ENCODE data around the gene PIK3C2A. TPM values are rescaled to one million over a fixed set of nuclear protein-coding genes. Genes with fewer than 3 reads are reported as not detected.

PIK3C2A gene
- polyA plus RNA-seq, 1 donor (not counting 4 experiments of a cell fraction or from before 2014, with no cell fraction given), result 44.7 TPM

DNA sequence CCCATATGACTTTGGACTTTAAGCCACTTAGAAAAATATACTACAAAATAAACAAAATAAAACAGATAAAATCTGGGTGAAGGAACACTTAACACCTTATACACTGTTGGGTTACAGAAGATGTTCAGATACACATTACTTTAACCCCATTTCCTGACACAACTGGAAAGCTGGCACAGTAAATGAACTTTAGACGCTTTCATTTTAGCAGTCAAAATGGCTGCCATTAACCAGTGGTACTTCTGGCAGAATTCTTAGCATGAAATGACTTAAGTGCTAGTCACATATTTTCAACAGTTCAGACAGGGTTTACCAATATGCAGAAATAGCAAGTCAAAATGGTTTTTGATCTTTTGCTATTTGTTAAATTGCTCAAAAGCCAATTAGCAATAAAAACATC, 37.9 kb downstream of the PIK3C2A start:
- TF ChIP-seq, protein P1, sequence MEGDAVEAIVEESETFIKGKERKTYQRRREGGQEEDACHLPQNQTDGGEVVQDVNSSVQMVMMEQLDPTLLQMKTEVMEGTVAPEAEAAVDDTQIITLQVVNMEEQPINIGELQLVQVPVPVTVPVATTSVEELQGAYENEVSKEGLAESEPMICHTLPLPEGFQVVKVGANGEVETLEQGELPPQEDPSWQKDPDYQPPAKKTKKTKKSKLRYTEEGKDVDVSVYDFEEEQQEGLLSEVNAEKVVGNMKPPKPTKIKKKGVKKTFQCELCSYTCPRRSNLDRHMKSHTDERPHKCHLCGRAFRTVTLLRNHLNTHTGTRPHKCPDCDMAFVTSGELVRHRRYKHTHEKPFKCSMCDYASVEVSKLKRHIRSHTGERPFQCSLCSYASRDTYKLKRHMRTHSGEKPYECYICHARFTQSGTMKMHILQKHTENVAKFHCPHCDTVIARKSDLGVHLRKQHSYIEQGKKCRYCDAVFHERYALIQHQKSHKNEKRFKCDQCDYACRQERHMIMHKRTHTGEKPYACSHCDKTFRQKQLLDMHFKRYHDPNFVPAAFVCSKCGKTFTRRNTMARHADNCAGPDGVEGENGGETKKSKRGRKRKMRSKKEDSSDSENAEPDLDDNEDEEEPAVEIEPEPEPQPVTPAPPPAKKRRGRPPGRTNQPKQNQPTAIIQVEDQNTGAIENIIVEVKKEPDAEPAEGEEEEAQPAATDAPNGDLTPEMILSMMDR (optimal IDR thresholded peaks at IDR 0.05 in 1 of 3, IDR thresholded peaks at IDR 0.05 in 1 of 3, conservative IDR thresholded peaks at IDR 0.05 in 1 of 3; ENCODE audit: extremely low read depth in 1 of 3, insufficient read depth in 2 of 3, low read length in 3 of 3), result no peak
- TF ChIP-seq EZH2 (IDR thresholded peaks at IDR 0.05; ENCODE audit: low read length), result no peak
- DNase-seq (ENCODE audit: low read depth, low spot score) (no peak), FAIRE-seq (no peak)
- Histone ChIP-seq H2AFZ (ENCODE audit: control insufficient read depth, low read length) (no peak overlapping the region), H3K4me1 (ENCODE audit: control insufficient read depth, extremely low read depth, insufficient read depth, low read length) (peaks cover 11% of the 10 kb centered on the region), H3K9me3 (ENCODE audit: control insufficient read depth, low read depth, low read length) (no peaks in the 10 kb centered on the region), H3K9me1 (ENCODE audit: control insufficient read depth, extremely low read depth, insufficient read depth, low read length) (no peaks in the 10 kb centered on the region), H3K27me3 (ENCODE audit: control insufficient read depth, extremely low read depth, insufficient read depth, low read length) (no peaks in the 10 kb centered on the region), H3K36me3 (ENCODE audit: control insufficient read depth in 2 of 2, extremely low read depth in 1 of 2, insufficient read depth in 2 of 2, low read length in 2 of 2) (peaks cover 0 to 6% of the 10 kb centered on the region in 2 experiments), H3K9ac (ENCODE audit: control insufficient read depth, extremely low read depth, insufficient read depth, low read length) (no peak overlapping the region), H3K4me2 (ENCODE audit: control insufficient read depth, extremely low read depth, insufficient read depth, low read depth, low read length) (no peak overlapping the region), H3K79me2 (ENCODE audit: control insufficient read depth, insufficient read depth, low read length) (peaks cover 60% of the 10 kb centered on the region), H4K20me1 (ENCODE audit: control insufficient read depth, extremely low read depth, insufficient read depth, low read length) (peaks cover 2% of the 10 kb centered on the region), H3K27ac (ENCODE audit: control insufficient read depth, insufficient read depth, low read length) (no peak overlapping the region), H3K4me3 (ENCODE audit: control insufficient read depth in 2 of 3, extremely low read depth in 1 of 3, insufficient read depth in 2 of 3, low read depth in 1 of 3, low read length in 3 of 3) (no peak overlapping the region)
- dilution Hi-C loops (cut with MboI; ENCODE audit: extremely low pct_ligation_motif_present, low sequenced_read_pairs), result no loop called here

DNA sequence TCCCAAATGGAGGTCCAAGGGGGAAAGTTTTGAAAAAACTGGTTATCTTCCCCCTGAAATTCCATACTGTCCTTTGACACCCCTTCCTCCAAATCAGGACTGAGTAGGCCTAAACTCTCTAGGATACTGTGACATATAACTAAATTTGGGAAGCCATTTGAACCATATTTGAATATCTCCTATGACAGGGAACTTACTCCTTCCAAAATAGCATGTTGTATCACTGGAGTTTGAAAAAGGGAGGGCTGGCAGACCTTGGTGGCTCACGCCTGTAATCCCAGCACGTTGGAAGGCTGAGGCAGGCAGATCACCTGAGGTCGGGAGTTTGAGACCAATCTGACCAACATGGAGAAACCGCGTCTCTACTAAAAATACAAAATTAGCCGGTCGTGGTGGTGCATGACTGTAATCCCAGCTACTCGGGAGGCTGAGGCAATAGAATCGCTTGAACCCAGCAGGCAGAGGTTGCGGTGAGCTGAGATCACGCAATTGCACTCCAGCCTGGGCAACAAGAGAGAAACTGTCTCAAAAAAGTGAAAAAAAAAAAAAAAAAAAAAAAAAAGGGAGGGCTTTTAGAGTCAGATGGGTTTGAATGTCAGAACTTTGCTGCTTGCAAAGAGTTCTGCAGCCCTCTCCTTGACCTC, 42.4 kb downstream of the PIK3C2A start:
- H3K9ac ChIP-seq (ENCODE audit: control insufficient read depth, extremely low read depth, insufficient read depth, low read length), result no peak overlapping the region

More for the DNA sequence above, 42.4 kb downstream of the PIK3C2A start:
- dilution Hi-C loops (cut with MboI; ENCODE audit: extremely low pct_ligation_motif_present, low sequenced_read_pairs), result no loop called here
- H3K27me3 ChIP-seq (ENCODE audit: control insufficient read depth, extremely low read depth, insufficient read depth, low read length), result no peaks in the 10 kb centered on the region
- H3K9me3 ChIP-seq (ENCODE audit: control insufficient read depth, low read depth, low read length), result no peaks in the 10 kb centered on the region
- peaks cover 0 to 7% of the 10 kb centered on the region in 2 experiments for H3K36me3 ChIP-seq (ENCODE audit: control insufficient read depth in 2 of 2, extremely low read depth in 1 of 2, insufficient read depth in 2 of 2, low read length in 2 of 2)
- no peak overlapping the region for H3K4me2 ChIP-seq (ENCODE audit: control insufficient read depth, extremely low read depth, insufficient read depth, low read depth, low read length)
- no peak overlapping the region for H2AFZ ChIP-seq (ENCODE audit: control insufficient read depth, low read length)
- peaks cover 6% of the 10 kb centered on the region for H3K4me1 ChIP-seq (ENCODE audit: control insufficient read depth, extremely low read depth, insufficient read depth, low read length)
- H3K4me3 ChIP-seq (ENCODE audit: control insufficient read depth in 2 of 3, extremely low read depth in 1 of 3, insufficient read depth in 2 of 3, low read depth in 1 of 3, low read length in 3 of 3), result no peak overlapping the region
- TF ChIP-seq, protein P1 (optimal IDR thresholded peaks at IDR 0.05 in 1 of 3, IDR thresholded peaks at IDR 0.05 in 1 of 3, conservative IDR thresholded peaks at IDR 0.05 in 1 of 3; ENCODE audit: extremely low read depth in 1 of 3, insufficient read depth in 2 of 3, low read length in 3 of 3), result no peak
- no peak for TF ChIP-seq EZH2 (IDR thresholded peaks at IDR 0.05; ENCODE audit: low read length)
- no peak for FAIRE-seq
- no peak for DNase-seq (ENCODE audit: low read depth, low spot score)
- peaks cover 63% of the 10 kb centered on the region for H3K79me2 ChIP-seq (ENCODE audit: control insufficient read depth, insufficient read depth, low read length)
- no peak overlapping the region for H3K27ac ChIP-seq (ENCODE audit: control insufficient read depth, insufficient read depth, low read length)
- no peaks in the 10 kb centered on the region for H3K9me1 ChIP-seq (ENCODE audit: control insufficient read depth, extremely low read depth, insufficient read depth, low read length)
- H4K20me1 ChIP-seq (ENCODE audit: control insufficient read depth, extremely low read depth, insufficient read depth, low read length), result no peaks in the 10 kb centered on the region

Measured in keratinocyte (primary cell).